Neural progenitor cell (in vitro differentiated cells): ENCODE results near the gene SCAMP2. TPM values are rescaled to one million over a fixed set of nuclear protein-coding genes. Genes with fewer than 3 reads are reported as not detected.

Source experiments
- DNase-seq: peaks from one replicate; pipeline ENCODE4 v3.0.0-alpha.2; 2016; ENCODE audit warnings: low spot score
- H2AFZ ChIP-seq: fragments of 200-600 bp; sonication (generic); replicated peaks from 2 replicates; pipeline ENCODE4 v1.6.1; 2016; ENCODE audit warnings: antibody characterized with exemption
- H3F3A ChIP-seq: fragments of 200-600 bp; sonication (generic); 2 replicates; pipeline ENCODE4 v1.6.1; 2016; ENCODE audit warnings: antibody characterized with exemption, low read depth
- H3K27ac ChIP-seq: fragments of 200-600 bp; sonication (generic); 2 replicates; pipeline ENCODE4 v1.5.1; 2016; ENCODE audit warnings: mild to moderate bottlenecking
- H3K27me3 ChIP-seq: fragments of 200-600 bp; sonication (generic); 2 replicates; pipeline ENCODE4 v1.6.1; 2016; ENCODE audit warnings: mild to moderate bottlenecking, moderate library complexity
- H3K36me3 ChIP-seq: fragments of 200-600 bp; sonication (generic); 2 replicates; pipeline ENCODE4 v1.5.1; 2016
- H3K4me1 ChIP-seq: fragments of 200-600 bp; sonication (generic); 2 replicates; pipeline ENCODE4 v1.6.1; 2016; ENCODE audit warnings: mixed run types
- H3K4me2 ChIP-seq: fragments of 200-600 bp; sonication (generic); 2 replicates; pipeline ENCODE4 v1.6.1; 2016
- H3K4me3 ChIP-seq: fragments of 200-600 bp; sonication (generic); 2 replicates; pipeline ENCODE4 v1.5.1; 2016
- H3K79me2 ChIP-seq: fragments of 200-600 bp; sonication (generic); 2 replicates; pipeline ENCODE4 v1.6.1; 2016; ENCODE audit warnings: low read depth
- H3K9ac ChIP-seq: fragments of 200-600 bp; sonication (generic); 2 replicates; pipeline ENCODE4 v1.6.1; 2016
- H3K9me3 ChIP-seq: fragments of 200-600 bp; sonication (generic); 2 replicates; pipeline ENCODE4 v1.5.1; 2016; ENCODE audit warnings: low read depth
- H4K20me1 ChIP-seq: fragments of 200-600 bp; sonication (generic); 2 replicates; pipeline ENCODE4 v1.6.1; 2016; ENCODE audit warnings: low read depth
- H3K27ac Mint-ChIP-seq: 3 replicates; pipeline ENCODE4 v1.8.0; 2021; ENCODE audit warnings: mixed read lengths
- H3K27me3 Mint-ChIP-seq: 2 replicates; pipeline ENCODE4 v1.8.0; 2022; ENCODE audit warnings: low read depth, mild to moderate bottlenecking, inconsistent platforms, moderate library complexity, mixed read lengths; ENCODE audit not compliant: insufficient read depth
- H3K36me3 Mint-ChIP-seq: 3 replicates; pipeline ENCODE4 v1.8.0; 2021; ENCODE audit warnings: mixed read lengths
- H3K4me1 Mint-ChIP-seq: 3 replicates; pipeline ENCODE4 v1.8.0; 2021; ENCODE audit warnings: mixed read lengths
- H3K4me3 Mint-ChIP-seq: 3 replicates; pipeline ENCODE4 v1.8.0; 2021; ENCODE audit warnings: mild to moderate bottlenecking, moderate library complexity, mixed read lengths
- H3K9me3 Mint-ChIP-seq: 3 replicates; pipeline ENCODE4 v1.8.0; 2020; ENCODE audit warnings: mixed read lengths
- EZH2 ChIP-seq: fragments of 200-600 bp; sonication (generic); IDR thresholded peaks from 2 replicates; pipeline ENCODE4 v1.6.1; 2017; ENCODE audit warnings: antibody characterized with exemption, mild to moderate bottlenecking, moderate library complexity
- EZH2phosphoT487 ChIP-seq: fragments of 200-600 bp; sonication (generic); IDR thresholded peaks from 2 replicates; pipeline ENCODE4 v1.6.1; 2017; ENCODE audit warnings: antibody characterized with exemption
- total RNA-seq: library from RNA; depleted of rRNA; stranded (reverse); fragments of >200 nt; gene quantifications from 2 replicates; pipeline ENCODE4 v1.2.3, GENCODE V29; 2015; ENCODE audit warnings: low replicate concordance
- TF ChIP-seq, protein P1 (sequence below): fragments of 200-600 bp; sonication (generic); IDR thresholded peaks from 2 replicates; pipeline ENCODE4 v1.5.1; 2017; ENCODE audit warnings: antibody characterized with exemption, mild to moderate bottlenecking

The SCAMP2 gene
- total RNA-seq, 1 donor from 2014 or later, result 19.4 TPM

DNA sequence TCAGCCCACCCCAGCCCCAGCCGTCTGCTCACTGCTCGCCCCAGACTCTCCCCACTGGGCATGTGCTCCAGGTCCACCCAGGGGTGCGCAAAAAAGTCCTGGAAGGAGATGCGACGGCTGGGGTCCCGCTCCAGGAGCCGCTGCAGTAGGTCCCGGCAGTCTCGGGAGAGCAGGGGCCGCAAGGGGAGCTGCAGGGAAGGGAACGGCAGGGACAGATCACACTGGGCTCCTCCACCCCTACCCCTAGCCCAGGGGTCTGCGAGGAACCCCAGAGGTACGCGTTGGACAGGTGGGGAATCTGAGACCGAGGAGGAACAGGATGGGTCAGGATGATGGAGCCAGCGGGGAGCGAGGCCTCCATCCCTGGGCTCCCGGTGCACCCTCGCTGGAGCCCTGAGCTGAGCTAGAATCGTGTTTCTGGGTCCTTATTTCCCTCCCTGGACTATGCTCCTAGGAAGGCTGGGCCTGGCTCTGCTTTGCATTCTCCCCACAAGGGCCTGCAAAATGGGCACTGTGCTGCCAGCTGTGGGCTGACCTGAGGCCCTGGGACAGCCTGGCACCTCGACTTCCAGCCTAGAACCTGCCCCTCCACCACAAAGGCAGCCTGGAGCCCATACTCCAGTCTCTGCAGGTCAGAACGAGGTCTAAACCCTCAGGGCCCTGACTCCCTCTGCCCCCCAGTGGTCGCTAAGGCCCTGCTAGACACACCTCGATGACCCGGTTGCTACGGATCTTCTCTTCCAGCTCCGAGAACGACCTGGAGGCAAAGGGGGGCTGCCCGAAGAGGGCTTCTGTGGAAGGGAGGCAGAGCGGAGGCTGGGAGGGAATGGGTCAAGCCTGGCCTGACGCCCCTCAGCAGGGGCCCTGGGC, 33.4 kb downstream of the SCAMP2 start:
- H3K4me3 Mint-ChIP-seq, result no peak overlapping the region
- Histone ChIP-seq H3K4me2 (no peak overlapping the region), H4K20me1 (peaks cover 22% of the 10 kb centered on the region), H3K36me3 (no peaks in the 10 kb centered on the region), H3K27me3 (no peaks in the 10 kb centered on the region), H3K27ac (no peak overlapping the region), H3K9me3 (no peaks in the 10 kb centered on the region), H3K4me3 (no peak overlapping the region), H3K79me2 (no peaks in the 10 kb centered on the region), H3K9ac (no peak overlapping the region), H3F3A (peaks cover 22% of the 10 kb centered on the region), H3K4me1 (peaks cover 16% of the 10 kb centered on the region), H2AFZ (no peak overlapping the region)
- H3K9me3 Mint-ChIP-seq, result no peaks in the 10 kb centered on the region
- H3K36me3 Mint-ChIP-seq, result peaks cover 6% of the 10 kb centered on the region
- no peak overlapping the region for H3K27ac Mint-ChIP-seq
- H3K4me1 Mint-ChIP-seq, result peaks cover 35% of the 10 kb centered on the region
- DNase-seq, result no peak
- peaks cover 7% of the 10 kb centered on the region for H3K27me3 Mint-ChIP-seq
- TF ChIP-seq, protein P1, sequence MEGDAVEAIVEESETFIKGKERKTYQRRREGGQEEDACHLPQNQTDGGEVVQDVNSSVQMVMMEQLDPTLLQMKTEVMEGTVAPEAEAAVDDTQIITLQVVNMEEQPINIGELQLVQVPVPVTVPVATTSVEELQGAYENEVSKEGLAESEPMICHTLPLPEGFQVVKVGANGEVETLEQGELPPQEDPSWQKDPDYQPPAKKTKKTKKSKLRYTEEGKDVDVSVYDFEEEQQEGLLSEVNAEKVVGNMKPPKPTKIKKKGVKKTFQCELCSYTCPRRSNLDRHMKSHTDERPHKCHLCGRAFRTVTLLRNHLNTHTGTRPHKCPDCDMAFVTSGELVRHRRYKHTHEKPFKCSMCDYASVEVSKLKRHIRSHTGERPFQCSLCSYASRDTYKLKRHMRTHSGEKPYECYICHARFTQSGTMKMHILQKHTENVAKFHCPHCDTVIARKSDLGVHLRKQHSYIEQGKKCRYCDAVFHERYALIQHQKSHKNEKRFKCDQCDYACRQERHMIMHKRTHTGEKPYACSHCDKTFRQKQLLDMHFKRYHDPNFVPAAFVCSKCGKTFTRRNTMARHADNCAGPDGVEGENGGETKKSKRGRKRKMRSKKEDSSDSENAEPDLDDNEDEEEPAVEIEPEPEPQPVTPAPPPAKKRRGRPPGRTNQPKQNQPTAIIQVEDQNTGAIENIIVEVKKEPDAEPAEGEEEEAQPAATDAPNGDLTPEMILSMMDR, result peak; percentile 24
- TF ChIP-seq EZH2phosphoT487 (no peak), EZH2 (no peak)

DNA sequence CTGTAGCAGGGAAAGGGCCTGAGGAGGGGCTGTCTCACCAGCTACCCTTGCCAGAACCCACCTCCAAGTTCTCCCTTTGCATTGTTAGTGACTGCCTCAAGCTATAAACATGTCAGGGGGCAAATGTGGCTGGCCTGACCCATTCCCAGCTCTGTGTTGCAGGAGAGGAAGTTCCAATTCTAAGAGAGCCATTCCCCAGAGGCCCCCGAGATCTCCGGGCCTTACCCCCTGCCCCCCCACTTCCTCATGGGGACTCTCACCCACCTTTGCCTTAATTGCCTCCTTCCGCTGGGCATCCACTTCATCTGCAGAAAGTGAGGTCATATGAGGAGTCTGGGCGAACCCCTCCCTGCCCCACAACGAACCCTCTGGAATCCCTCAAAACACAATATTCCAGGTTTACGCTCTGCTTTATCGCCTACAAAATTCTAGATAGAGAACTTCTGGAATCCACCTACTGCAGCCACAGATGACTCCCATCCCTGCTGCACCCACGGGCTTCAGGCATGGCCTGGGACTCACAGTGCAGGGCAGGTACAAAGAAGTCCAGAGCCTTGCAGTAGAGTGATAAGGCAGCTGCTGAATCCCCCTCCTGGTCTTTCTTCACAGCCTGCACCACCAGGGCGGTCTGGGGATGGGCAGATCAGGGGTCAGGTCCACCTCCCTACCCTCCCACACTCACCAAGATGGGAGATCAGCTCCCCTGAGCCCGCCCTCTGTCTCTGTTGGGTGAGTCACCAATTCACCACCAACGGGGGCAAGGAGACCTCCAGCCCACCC, 34.2 kb downstream of the SCAMP2 start:
- Mint-ChIP-seq H3K27ac (no peak overlapping the region), H3K27me3 (peaks cover 5% of the 10 kb centered on the region), H3K4me3 (no peak overlapping the region), H3K4me1 (peaks cover 28% of the 10 kb centered on the region), H3K36me3 (peaks cover 6% of the 10 kb centered on the region), H3K9me3 (no peaks in the 10 kb centered on the region)
- H4K20me1 ChIP-seq, result peaks cover 22% of the 10 kb centered on the region
- no peaks in the 10 kb centered on the region for H3K27me3 ChIP-seq
- no peaks in the 10 kb centered on the region for H3K79me2 ChIP-seq
- no peak overlapping the region for H3K4me2 ChIP-seq
- no peaks in the 10 kb centered on the region for H3K36me3 ChIP-seq
- no peak overlapping the region for H3K27ac ChIP-seq
- peaks cover 14% of the 10 kb centered on the region for H3F3A ChIP-seq
- no peak overlapping the region for H3K4me3 ChIP-seq
- H3K9me3 ChIP-seq, result no peaks in the 10 kb centered on the region
- no peak for DNase-seq
- H3K9ac ChIP-seq, result no peak overlapping the region
- peaks cover 8% of the 10 kb centered on the region for H3K4me1 ChIP-seq
- H2AFZ ChIP-seq, result no peak overlapping the region
- TF ChIP-seq EZH2, result no peak
- TF ChIP-seq EZH2phosphoT487, result no peak
- TF ChIP-seq, protein P1, result no peak

DNA sequence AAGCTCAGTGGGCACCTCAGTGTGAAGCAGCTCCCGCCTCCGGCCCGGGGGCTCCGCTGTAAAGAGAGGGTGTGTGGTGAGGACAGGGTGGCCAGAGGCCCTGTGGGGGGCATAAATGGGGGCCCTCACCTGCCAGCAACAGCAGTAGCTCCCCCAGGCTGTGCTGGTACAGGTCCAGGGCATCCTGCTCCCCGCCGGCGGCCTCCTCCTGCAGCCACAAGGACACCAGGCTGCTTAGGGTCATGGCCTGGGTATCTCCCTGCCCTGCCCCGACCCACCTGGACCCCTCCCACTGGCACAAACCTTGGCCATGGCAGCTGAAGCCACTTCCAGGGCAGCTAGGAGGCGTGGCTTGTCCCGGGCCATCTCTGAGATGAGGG, 35.0 kb downstream of the SCAMP2 start:
- peaks cover 22% of the 10 kb centered on the region for H4K20me1 ChIP-seq
- no peak overlapping the region for H3K4me2 ChIP-seq
- H3K9me3 Mint-ChIP-seq, result no peaks in the 10 kb centered on the region
- DNase-seq, result no peak
- no peaks in the 10 kb centered on the region for H3K36me3 ChIP-seq
- no peak overlapping the region for H2AFZ ChIP-seq
- H3K27me3 Mint-ChIP-seq, result peaks cover 6% of the 10 kb centered on the region
- no peak overlapping the region for H3K27ac Mint-ChIP-seq
- no peak overlapping the region for H3K4me3 ChIP-seq
- H3K9me3 ChIP-seq, result no peaks in the 10 kb centered on the region
- no peaks in the 10 kb centered on the region for H3K79me2 ChIP-seq
- no peak overlapping the region for H3K27ac ChIP-seq
- peaks cover 22% of the 10 kb centered on the region for H3K4me1 Mint-ChIP-seq
- peaks cover 6% of the 10 kb centered on the region for H3F3A ChIP-seq
- TF ChIP-seq, protein P1, result no peak
- TF ChIP-seq EZH2 (no peak), EZH2phosphoT487 (no peak)
- H3K27me3 ChIP-seq, result no peaks in the 10 kb centered on the region
- H3K36me3 Mint-ChIP-seq, result peaks cover 4% of the 10 kb centered on the region
- no peak overlapping the region for H3K4me3 Mint-ChIP-seq
- H3K9ac ChIP-seq, result no peak overlapping the region
- no peaks in the 10 kb centered on the region for H3K4me1 ChIP-seq
